AG09319 (cell line): ENCODE results near the gene BLMH.
"Not testable (repeated sequence)": the region's sequence is repeated elsewhere in the genome, so short reads cannot be mapped to it uniquely, and the experiment has no call there.

Source experiments
- DNase-seq: peaks from one replicate; pipeline ENCODE4 v3.0.0-alpha.2; 2010; ENCODE audit warnings: low read depth; ENCODE audit errors: extremely low read depth
- TF ChIP-seq, protein P1 (sequence below): IDR thresholded peaks from 2 replicates; pipeline ENCODE4 v1.5.1; 2011; ENCODE audit warnings: low read depth, mild to moderate bottlenecking, inconsistent platforms, low read length, moderate library complexity

BLMH gene

DNA sequence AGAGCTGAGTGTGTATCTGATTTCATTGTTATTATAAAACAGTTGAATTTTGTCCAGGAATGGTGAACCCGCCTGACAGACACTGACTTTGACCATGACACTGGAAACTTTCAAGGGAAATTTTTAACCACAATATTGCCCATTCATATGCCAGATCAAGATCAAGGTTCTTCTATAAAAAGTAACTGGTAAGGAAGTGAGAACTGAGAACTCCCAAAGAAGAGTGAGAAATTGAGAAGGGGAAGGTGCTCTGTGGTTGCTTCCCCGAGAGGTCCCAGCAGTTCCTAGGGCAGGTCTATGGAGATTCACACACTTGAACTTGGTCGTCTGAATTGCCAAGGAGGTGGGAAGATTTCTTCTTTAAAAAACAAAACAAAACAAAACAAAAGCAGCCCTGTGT is 83.5 kb downstream of the BLMH start:
- TF ChIP-seq, protein P1, sequence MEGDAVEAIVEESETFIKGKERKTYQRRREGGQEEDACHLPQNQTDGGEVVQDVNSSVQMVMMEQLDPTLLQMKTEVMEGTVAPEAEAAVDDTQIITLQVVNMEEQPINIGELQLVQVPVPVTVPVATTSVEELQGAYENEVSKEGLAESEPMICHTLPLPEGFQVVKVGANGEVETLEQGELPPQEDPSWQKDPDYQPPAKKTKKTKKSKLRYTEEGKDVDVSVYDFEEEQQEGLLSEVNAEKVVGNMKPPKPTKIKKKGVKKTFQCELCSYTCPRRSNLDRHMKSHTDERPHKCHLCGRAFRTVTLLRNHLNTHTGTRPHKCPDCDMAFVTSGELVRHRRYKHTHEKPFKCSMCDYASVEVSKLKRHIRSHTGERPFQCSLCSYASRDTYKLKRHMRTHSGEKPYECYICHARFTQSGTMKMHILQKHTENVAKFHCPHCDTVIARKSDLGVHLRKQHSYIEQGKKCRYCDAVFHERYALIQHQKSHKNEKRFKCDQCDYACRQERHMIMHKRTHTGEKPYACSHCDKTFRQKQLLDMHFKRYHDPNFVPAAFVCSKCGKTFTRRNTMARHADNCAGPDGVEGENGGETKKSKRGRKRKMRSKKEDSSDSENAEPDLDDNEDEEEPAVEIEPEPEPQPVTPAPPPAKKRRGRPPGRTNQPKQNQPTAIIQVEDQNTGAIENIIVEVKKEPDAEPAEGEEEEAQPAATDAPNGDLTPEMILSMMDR: no peak
- no peak for DNase-seq

GRCh38 chr17:30207655-30208054 is 84.1 kb downstream of the BLMH start:
- no peak for DNase-seq

GRCh38 chr17:30203471-30203981 is 88.2 kb downstream of the BLMH start:
- TF ChIP-seq, protein P1: no peak
- no peak for DNase-seq

More at GRCh38 chr17:30207655-30208054, 84.1 kb downstream of the BLMH start:
- TF ChIP-seq, protein P1: no peak

- not testable (repeated sequence) for DNase-seq
Measured at GRCh38 chr17:30200656-30201055, 91.1 kb downstream of the BLMH start.

GRCh38 chr17:30200106-30200505 is 91.6 kb downstream of the BLMH start:
- TF ChIP-seq, protein P1: no peak
- no peak for DNase-seq

GRCh38 chr17:30199600-30199999 is 92.1 kb downstream of the BLMH start:
- DNase-seq: no peak
- TF ChIP-seq, protein P1: no peak
